SK-N-SH (cell line): ENCODE results near the gene ABHD16B.

Experiments
- EP300 ChIP-seq, 2 experiments: IDR thresholded peaks; 2 replicates each; pipeline versions ENCODE4 v1.4.0 to v1.6.1; 2012; ENCODE audit warnings: borderline replicate concordance in 1 of 2, low read depth in 1 of 2, low read length in 1 of 2
- TF ChIP-seq, protein P1 (sequence below): IDR thresholded peaks from 2 replicates; pipeline ENCODE4 v1.4.0; 2012; ENCODE audit warnings: low read depth

DNA sequence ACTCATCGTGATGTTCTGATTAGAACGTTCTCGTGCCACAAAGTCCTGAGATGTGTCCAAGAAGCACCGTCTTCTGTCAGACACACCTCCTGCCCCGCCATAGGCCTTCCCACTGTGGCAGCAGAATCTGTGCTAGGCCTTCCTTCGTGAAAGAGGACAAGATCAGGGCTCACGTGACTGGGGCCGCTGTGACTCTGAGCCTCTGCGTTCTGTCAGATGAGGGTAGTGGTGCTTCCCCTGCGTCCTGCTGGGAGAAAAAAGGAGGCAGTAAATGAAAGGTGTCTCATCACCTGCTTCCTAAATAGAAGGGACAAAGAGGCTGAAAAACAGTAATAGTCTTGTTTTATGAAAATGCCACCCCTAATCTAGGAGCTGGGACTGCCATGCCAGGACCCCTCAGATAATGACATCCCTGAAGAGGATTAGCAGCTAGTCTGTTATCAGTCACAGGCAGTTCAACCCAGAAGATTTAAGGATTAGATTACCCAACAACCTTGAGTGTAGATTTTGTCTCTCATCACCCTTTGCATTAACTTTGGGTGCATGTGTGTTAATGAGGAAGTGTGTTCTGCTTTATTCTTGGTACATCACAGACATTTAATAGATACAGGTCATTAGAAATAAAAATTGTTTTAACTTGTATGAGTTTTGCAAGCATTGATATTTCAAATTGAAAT, 37.7 kb downstream of the ABHD16B start:
- no peak for TF ChIP-seq EP300 (IDR thresholded peaks at IDR 0.05; ENCODE audit: borderline replicate concordance in 1 of 2, low read depth in 1 of 2, low read length in 1 of 2)
- TF ChIP-seq, protein P1, sequence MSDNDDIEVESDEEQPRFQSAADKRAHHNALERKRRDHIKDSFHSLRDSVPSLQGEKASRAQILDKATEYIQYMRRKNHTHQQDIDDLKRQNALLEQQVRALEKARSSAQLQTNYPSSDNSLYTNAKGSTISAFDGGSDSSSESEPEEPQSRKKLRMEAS: no peak
